ENCODE measurements around the gene USP16.

The USP16 gene

DNA sequence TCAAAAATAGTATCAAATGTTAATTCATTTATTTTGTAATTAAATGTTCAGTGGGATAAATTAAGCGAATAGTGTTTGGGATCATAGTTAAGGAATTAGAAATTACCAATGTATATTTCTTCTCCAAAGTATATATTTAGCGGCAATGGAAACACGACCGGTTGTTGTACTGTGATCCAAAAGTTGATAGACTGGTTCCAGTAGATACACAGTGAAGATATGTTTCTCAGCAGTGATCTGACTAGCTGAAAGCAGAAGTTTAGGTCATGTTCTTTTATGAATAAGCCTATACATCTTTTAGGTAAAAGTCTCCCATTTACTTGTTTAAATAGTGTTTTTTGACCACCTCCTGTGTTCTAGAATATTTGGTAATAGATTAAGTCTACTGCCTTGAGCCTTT lies 8.8 kb downstream of the USP16 start:
- no peak for DNase-seq (ENCODE audit: low read depth, low spot score)

- DNase-seq (ENCODE audit: low read depth, low spot score) = no peak
Observed at GRCh38 chr21:29033871-29034270, 9.4 kb downstream of the USP16 start.

GRCh38 chr21:29034678-29035077 lies 10.2 kb downstream of the USP16 start:
- DNase-seq (ENCODE audit: low read depth, low spot score) = no peak

GRCh38 chr21:29052224-29052623 lies 27.8 kb downstream of the USP16 start:
- DNase-seq (ENCODE audit: low read depth, low spot score) = no peak

- no peak for DNase-seq (ENCODE audit: low read depth, low spot score)
Observed at GRCh38 chr21:29053011-29053553, 28.6 kb downstream of the USP16 start.

DNA sequence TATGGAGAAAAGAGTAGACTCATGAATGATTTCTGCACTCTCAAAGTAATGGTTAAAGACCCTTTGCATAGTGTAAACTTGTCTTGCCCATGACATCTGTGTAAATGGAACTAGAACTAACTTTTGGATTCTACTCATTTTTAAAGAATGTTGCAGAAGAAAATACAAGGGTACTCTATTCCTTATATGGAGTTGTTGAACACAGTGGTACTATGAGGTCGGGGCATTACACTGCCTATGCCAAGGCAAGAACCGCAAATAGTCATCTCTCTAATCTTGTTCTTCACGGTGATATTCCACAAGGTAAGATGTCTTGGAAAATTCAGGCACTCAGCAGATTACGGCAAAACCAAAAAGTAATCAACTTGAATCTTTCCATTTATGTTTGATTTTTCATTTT lies 29.2 kb downstream of the USP16 start:
- no peak for DNase-seq (ENCODE audit: low read depth, low spot score)

- no peak for DNase-seq (ENCODE audit: low read depth, low spot score)
Observed at GRCh38 chr21:29055080-29055479, 30.6 kb downstream of the USP16 start.

GRCh38 chr21:29056005-29056404 lies 31.5 kb downstream of the USP16 start:
- DNase-seq (ENCODE audit: low read depth, low spot score) = no peak

DNA sequence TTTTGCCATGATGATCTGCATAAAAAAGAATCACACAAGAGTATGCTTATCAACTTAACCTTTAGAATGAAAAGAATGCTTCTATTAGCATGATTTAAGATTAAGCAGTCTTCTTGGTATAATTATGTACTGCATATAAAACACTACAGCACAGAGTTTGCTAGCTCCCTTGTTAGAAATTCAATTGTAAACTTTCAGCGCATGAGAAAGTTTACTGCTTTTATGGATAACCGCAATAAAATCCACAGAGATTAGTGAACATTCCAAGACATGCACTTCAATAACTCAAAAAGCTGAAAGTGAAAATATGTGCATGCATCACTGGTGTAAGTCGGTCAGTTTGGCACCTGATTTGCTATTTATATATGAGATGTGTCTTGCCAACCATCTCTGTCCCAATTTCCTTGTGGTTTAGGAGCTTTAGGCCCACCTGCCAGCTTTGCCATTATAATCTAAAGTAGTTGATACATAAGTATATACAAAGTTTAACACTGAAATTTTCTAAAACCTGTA lies 32.1 kb downstream of the USP16 start:
- no peak for DNase-seq (ENCODE audit: low read depth, low spot score)

GRCh38 chr21:29064850-29065481 lies 40.5 kb downstream of the USP16 start:
- DNase-seq (ENCODE audit: low read depth, low spot score) = no peak

DNA sequence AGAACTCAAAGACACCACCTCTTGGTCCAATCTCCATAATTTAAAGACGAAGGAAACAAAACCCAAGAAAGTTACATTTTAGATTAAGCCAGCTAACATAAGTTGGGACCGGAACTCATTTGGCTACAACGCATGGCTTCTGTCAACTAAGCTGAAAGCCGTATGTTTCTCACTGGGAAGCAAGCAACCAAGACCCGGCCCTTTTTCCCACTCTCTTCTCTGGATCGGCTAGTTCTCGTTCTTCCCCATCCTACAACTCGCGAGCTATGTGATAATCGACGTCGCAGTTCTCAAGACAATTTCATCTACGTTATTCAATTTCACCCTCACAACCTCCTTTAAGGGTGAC lies 48.4 kb downstream of the USP16 start:
- DNase-seq (ENCODE audit: low read depth, low spot score) = no peak

GRCh38 chr21:29073222-29074006 lies 48.9 kb downstream of the USP16 start, which contains the start of gene CCT8:
Gene CCT8, minus strand, starts transcription at chr21:29073648. Its CDS starts 58 bp downstream, at chr21:29073590.
- peak; percentile 95 for DNase-seq (ENCODE audit: low read depth, low spot score)

DNA sequence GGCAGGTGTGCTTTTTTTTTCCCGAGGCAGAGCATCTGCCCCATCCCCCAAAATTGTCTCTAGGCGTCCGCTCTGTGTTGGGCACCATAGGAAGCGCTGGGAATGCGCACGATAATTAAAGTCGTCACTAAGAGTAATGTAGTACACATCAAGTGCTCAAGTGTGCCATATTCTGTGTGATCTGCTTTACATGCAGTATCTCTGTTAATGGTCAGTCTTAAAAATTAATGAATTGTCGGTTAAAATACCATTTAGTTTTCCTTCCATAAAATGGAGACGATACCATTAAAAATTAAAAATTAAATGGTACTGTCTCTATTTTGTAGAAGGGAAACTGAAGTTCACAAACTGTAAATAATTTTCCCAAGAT lies 49.5 kb downstream of the USP16 start:
- no peak for DNase-seq (ENCODE audit: low read depth, low spot score)

DNA sequence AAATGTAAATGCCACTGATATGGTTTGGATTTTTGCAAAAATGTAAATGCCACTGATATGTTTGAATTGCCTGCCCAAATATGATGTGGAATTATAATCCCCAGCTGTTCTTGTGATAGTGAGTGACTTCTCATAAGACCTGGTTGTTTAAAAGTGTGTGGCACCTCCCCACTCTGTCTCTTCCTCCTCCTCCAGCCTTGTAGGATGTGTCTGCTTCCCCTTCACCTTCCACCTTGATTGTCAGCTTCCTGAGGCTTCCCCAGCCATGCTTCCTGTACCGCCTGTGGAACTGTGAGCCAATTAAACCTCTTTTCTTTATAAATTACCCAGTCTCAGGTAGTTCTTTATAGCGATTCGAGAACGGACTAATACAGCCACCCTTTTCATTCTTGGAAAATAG lies 50.3 kb downstream of the USP16 start:
- no peak for DNase-seq (ENCODE audit: low read depth, low spot score)

DNA sequence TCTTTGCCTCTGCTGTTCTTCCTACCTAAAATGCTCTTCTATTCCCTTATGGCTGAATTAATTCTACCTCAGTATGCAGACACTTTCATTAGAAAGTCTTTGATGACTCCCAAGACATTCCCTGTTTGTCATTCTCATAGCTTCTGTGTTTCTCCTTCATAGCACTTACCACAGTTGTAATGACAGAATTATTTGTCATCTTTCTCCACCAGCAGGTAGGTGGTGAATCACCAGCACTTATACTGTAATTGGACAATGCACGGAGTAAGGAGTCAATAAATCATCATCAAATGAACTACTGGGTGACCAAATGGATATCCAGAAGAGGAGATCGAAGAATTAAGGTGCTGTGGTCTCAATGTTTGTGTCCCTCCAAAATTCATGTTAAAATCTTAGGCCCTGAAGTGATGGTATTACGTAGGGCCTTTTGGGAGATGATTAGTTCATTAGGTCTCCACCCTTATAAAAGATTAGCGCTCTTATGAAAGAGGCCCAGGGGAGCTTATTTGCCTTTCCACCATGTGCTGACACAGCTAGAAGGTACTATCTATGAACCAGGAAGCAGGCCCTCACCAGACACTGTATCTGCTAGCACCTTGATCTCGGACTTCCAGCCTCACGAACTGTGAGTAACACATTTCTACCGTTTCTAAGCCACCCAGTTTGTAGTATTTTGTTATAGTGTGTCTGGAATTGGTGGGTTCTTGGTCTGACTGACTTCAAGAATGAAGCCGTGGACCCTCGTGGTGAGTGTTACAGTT lies 51.4 kb downstream of the USP16 start:
- no peak for DNase-seq (ENCODE audit: low read depth, low spot score)

- DNase-seq (ENCODE audit: low read depth, low spot score) = peak; percentile 51
Observed at GRCh38 chr21:29076731-29077640, 52.5 kb downstream of the USP16 start.

GRCh38 chr21:29077651-29078090 lies 53.2 kb downstream of the USP16 start:
- no peak for DNase-seq (ENCODE audit: low read depth, low spot score)

DNA sequence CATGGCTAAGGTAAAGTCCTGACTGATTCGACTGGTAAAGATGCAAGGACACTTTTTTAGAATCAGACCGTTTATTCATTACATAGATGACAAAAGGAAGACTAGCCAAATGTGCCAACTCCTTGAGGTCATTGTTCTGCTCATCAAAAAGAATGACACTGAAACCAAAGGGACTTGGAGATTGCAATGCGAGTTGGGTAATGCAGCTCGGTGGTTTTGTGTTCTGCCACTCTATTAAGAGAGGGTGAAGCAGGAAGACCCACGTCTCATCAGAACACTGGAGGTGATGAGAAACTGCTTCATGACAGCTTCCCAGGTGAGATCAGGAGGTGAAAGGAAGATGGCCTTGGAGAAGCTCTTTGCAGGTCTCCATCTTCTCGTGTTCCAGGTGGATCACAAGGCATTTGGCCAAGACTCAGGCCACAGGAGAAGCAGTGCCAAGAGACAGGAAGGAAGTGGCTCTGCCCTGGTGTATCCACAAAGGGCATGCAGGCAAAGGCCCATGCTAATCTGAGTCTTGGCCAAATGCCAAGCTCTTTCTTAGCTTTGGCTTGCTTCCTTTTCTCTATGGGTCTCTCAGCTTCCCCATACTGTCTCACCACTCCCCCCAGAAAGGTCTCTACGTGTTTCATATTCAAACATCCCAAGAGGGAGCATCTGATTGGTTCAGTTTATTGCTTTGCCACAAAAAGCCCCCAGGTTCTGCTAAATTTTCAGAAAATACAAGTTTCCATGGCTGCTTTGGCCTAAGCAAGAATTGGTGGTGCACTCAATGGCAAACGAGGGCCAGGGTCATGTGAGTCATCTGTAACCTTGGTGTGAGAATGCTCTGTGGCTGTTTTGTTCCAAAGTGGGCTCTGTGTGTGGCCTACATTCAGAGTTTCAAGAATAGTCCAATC lies 54.6 kb downstream of the USP16 start:
- no peak for DNase-seq (ENCODE audit: low read depth, low spot score)

- DNase-seq (ENCODE audit: low read depth, low spot score) = no peak
Observed at GRCh38 chr21:29080454-29080941, 56.0 kb downstream of the USP16 start.
